OCI-LY1 (cell line): ENCODE data around the gene DCLK1.

Source experiments
- H2AFZ ChIP-seq: fragments of 200-600 bp; sonication (generic), shearing (Covaris generic); 2 replicates; pipeline ENCODE4 v1.6.0; 2014; ENCODE audit warnings: antibody characterized with exemption, mild to moderate bottlenecking, low read length
- H3F3A ChIP-seq: fragments of 200-600 bp; sonication (generic), shearing (Covaris generic); 2 replicates; pipeline ENCODE4 v1.6.0; 2014; ENCODE audit warnings: mild to moderate bottlenecking, antibody characterized with exemption, low read length, moderate library complexity; ENCODE audit not compliant: insufficient read depth
- H3K27ac ChIP-seq: fragments of 200-600 bp; sonication (generic); 2 replicates; pipeline ENCODE4 v1.5.1; 2014; ENCODE audit warnings: low read length, mixed run types, mild to moderate bottlenecking, low read depth; ENCODE audit not compliant: poor library complexity, severe bottlenecking
- H3K27me3 ChIP-seq: fragments of 200-600 bp; sonication (generic); 2 replicates; pipeline ENCODE4 v1.6.0; 2014; ENCODE audit warnings: antibody characterized with exemption, mild to moderate bottlenecking, low read length, moderate library complexity; ENCODE audit not compliant: insufficient read depth
- H3K36me3 ChIP-seq: fragments of 200-600 bp; sonication (generic); 2 replicates; pipeline ENCODE4 v1.6.1; 2014; ENCODE audit warnings: mild to moderate bottlenecking, antibody characterized with exemption, low read length, moderate library complexity, mixed read lengths; ENCODE audit not compliant: insufficient read depth
- H3K4me1 ChIP-seq: fragments of 200-600 bp; sonication (generic); 2 replicates; pipeline ENCODE4 v1.5.1; 2014; ENCODE audit warnings: mild to moderate bottlenecking, low read length, moderate library complexity; ENCODE audit not compliant: insufficient read depth, severe bottlenecking
- H3K4me2 ChIP-seq: fragments of 200-600 bp; sonication (generic), shearing (Covaris generic); 2 replicates; pipeline ENCODE4 v1.6.1; 2014; ENCODE audit warnings: low read length
- H3K4me3 ChIP-seq: fragments of 200-600 bp; sonication (generic); 2 replicates; pipeline ENCODE4 v1.5.1; 2014; ENCODE audit warnings: low read length, low read depth, mild to moderate bottlenecking, mixed read lengths; ENCODE audit not compliant: poor library complexity, severe bottlenecking
- H3K79me2 ChIP-seq: fragments of 200-600 bp; shearing (Covaris generic); 2 replicates; pipeline ENCODE4 v1.6.1; 2016; ENCODE audit warnings: mixed run types, low read length, mixed read lengths; ENCODE audit not compliant: insufficient read depth
- H3K9ac ChIP-seq: fragments of 200-600 bp; sonication (generic), shearing (Covaris generic); 2 replicates; pipeline ENCODE4 v1.6.1; 2014; ENCODE audit warnings: mild to moderate bottlenecking, low read length, mixed read lengths
- H3K9me2 ChIP-seq: fragments of 200-600 bp; sonication (generic), shearing (Covaris generic); 2 replicates; pipeline ENCODE4 v1.6.1; 2014; ENCODE audit warnings: low read depth, mild to moderate bottlenecking, low read length, mixed read lengths
- H3K9me3 ChIP-seq: fragments of 200-600 bp; shearing (Covaris generic); 2 replicates; pipeline ENCODE4 v1.6.1; 2014; ENCODE audit warnings: low read length, mixed read lengths
- H4K20me1 ChIP-seq: fragments of 200-600 bp; sonication (generic), shearing (Covaris generic); 2 replicates; pipeline ENCODE4 v1.6.0; 2016; ENCODE audit warnings: mild to moderate bottlenecking, low read length; ENCODE audit not compliant: insufficient read depth
- CTCF ChIP-seq: fragments of 200-600 bp; sonication (generic), shearing (Covaris generic); IDR thresholded peaks from 2 replicates; pipeline ENCODE4 v1.5.1; 2017; ENCODE audit warnings: mild to moderate bottlenecking, antibody characterized with exemption, low read length, moderate library complexity, mixed read lengths
- EZH2 ChIP-seq: fragments of 200-600 bp; sonication (generic), shearing (Covaris generic); IDR thresholded peaks from 2 replicates; pipeline ENCODE4 v1.8.0; 2017; ENCODE audit warnings: borderline replicate concordance, mixed run types, mild to moderate bottlenecking, antibody characterized with exemption, low read length, moderate library complexity, mixed read lengths

Gene DCLK1

GRCh38 chr13:35782793-35783192 is 348.4 kb downstream of the DCLK1 start:
- Histone ChIP-seq H3K4me2 (no peak overlapping the region), H3K4me1 (no peaks in the 10 kb centered on the region), H3K27me3 (no peaks in the 10 kb centered on the region), H3K9ac (no peak overlapping the region), H2AFZ (no peak overlapping the region), H3K36me3 (no peaks in the 10 kb centered on the region), H4K20me1 (no peaks in the 10 kb centered on the region), H3F3A (no peaks in the 10 kb centered on the region), H3K4me3 (no peak overlapping the region), H3K9me3 (no peaks in the 10 kb centered on the region), H3K9me2 (no peaks in the 10 kb centered on the region), H3K79me2 (no peaks in the 10 kb centered on the region), H3K27ac (no peak overlapping the region)
- TF ChIP-seq EZH2 (no peak), CTCF (no peak)

DNA sequence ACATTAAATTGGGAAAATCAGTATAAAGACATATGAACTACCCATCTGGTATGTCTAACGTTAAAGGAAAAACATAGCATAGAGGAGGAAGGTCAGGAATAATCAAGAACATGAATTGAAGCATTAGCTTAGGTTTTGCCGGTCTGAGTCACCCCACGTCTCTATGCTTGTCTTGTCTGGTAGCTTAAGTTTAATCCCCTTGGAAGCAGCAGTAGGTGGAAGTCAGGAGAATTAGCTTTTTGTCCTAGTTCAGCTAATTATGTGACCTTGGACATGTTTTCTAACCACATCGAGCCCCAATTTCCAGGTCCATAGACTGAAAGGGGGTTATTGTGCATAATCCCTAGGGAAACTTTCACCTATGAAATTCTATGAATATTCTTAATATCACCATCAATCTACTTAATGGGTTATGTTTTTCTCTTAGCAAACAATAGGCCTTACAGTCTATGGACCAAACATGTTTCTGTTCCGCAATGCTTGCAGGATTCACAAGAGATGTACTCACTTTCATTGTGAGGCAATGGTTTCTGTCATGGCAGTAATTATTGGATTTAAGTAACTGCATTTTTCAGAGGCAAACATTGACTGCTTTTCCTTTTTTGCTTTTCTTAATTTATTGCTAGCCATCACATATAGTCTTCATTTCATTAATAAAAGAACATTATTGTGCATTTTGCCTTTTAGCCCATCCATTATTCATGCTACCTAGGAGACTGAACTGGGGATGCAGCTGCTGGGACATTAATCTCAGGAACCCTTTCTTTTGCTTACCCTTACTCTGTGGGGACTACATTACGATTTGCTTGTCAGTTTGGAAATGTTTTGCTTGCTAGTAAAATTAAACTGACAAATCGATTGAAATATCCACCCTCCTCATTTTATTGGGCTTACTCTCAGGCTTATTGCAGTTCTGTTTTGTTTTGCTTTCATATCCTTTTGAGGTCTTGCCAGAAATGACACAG is 349.9 kb downstream of the DCLK1 start:
- H4K20me1 ChIP-seq, result no peaks in the 10 kb centered on the region
- H3K79me2 ChIP-seq, result no peaks in the 10 kb centered on the region
- H3K27ac ChIP-seq, result no peak overlapping the region
- no peaks in the 10 kb centered on the region for H3K9me3 ChIP-seq
- H3K4me3 ChIP-seq, result no peak overlapping the region
- H3F3A ChIP-seq, result no peaks in the 10 kb centered on the region
- H2AFZ ChIP-seq, result no peak overlapping the region
- H3K9me2 ChIP-seq, result no peaks in the 10 kb centered on the region
- no peak overlapping the region for H3K4me2 ChIP-seq
- H3K36me3 ChIP-seq, result no peaks in the 10 kb centered on the region
- no peaks in the 10 kb centered on the region for H3K4me1 ChIP-seq
- H3K9ac ChIP-seq, result no peak overlapping the region
- TF ChIP-seq CTCF (no peak), EZH2 (no peak)
- H3K27me3 ChIP-seq, result no peaks in the 10 kb centered on the region

DNA sequence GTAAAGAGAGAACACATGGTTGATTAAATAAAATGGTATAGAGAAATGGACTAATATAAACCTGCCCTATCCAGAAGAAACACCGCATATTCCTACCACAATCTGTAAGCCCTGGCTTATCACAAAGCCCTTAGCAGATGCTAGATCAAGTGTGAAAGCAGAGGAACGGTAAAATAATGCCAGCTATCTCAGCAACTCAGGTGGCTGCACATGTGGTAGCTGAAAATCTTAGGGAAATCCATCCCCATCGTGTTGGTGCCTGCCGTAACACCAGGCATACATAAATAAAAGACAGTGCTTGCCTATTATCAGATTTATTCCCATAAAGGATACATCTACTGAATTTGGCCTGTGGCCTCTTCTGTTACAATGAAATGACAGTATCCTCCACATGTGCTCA is 350.6 kb downstream of the DCLK1 start:
- Histone ChIP-seq H3K9me2 (no peaks in the 10 kb centered on the region), H3K9ac (no peak overlapping the region), H3K4me2 (no peak overlapping the region), H3F3A (no peaks in the 10 kb centered on the region), H3K79me2 (no peaks in the 10 kb centered on the region), H3K9me3 (no peaks in the 10 kb centered on the region), H3K4me1 (no peaks in the 10 kb centered on the region), H3K4me3 (no peak overlapping the region), H2AFZ (no peak overlapping the region), H3K27me3 (no peaks in the 10 kb centered on the region), H3K36me3 (no peaks in the 10 kb centered on the region), H4K20me1 (no peaks in the 10 kb centered on the region), H3K27ac (no peak overlapping the region)
- no peak for TF ChIP-seq CTCF
- TF ChIP-seq EZH2, result no peak
